K562 (cell line): ENCODE results near the gene GHITM. TPM values are rescaled to one million over a fixed set of nuclear protein-coding genes. Genes with fewer than 3 reads are reported as not detected.

Source experiments
- ATF3 ChIP-seq, 2 experiments: fragments of 450-650 bp in 1 of 2; sonication (generic) in 1 of 2; formaldehyde crosslinking in 1 of 2; IDR thresholded peaks in 1 of 2; conservative IDR thresholded peaks in 1 of 2; 2 replicates each; pipeline versions ENCODE4 v1.6.1 to v1.8.1; 2016 to 2023; ENCODE audit warnings: mild to moderate bottlenecking in 2 of 2, moderate library complexity in 2 of 2, inconsistent platforms in 1 of 2, missing genetic modification reagents in 1 of 2
- FOXM1 ChIP-seq, 2 experiments: fragments of 450-650 bp in 1 of 2; sonication (generic) in 1 of 2; formaldehyde crosslinking in 1 of 2; IDR thresholded peaks; 2 replicates each; pipeline versions ENCODE4 v1.6.1 to v1.9.0; 2017 to 2022; ENCODE audit warnings: low read depth in 2 of 2, mild to moderate bottlenecking in 2 of 2, missing genetic modification reagents in 1 of 2, moderate library complexity in 1 of 2
- JUN ChIP-seq, 2 experiments: sonication (generic) in 1 of 2; formaldehyde crosslinking in 1 of 2; IDR thresholded peaks; 2 replicates each; pipeline versions ENCODE4 v1.6.1 to v1.8.0; 2012 to 2022; ENCODE audit warnings: borderline replicate concordance in 2 of 2, mild to moderate bottlenecking in 2 of 2, improper control_type of control experiment in 1 of 2, low read depth in 1 of 2, low read length in 1 of 2, missing genetic modification reagents in 1 of 2
- MYC ChIP-seq, 2 experiments: fragments of 250-450 bp in 1 of 2; sonication (Bioruptor Pico) in 1 of 2; IDR thresholded peaks; 2 replicates each; pipeline versions ENCODE4 v1.5.1 to v1.6.1; 2012 to 2021; ENCODE audit warnings: low read depth in 2 of 2, borderline replicate concordance in 1 of 2, improper control_type of control experiment in 1 of 2, low read length in 1 of 2, mild to moderate bottlenecking in 1 of 2, moderate library complexity in 1 of 2
- PKNOX1 ChIP-seq: fragments of 450-650 bp; IDR thresholded peaks from 2 replicates; pipeline ENCODE4 v1.6.1; 2016
- RERE ChIP-seq: sonication (generic); formaldehyde crosslinking; IDR thresholded peaks from 2 replicates; pipeline ENCODE4 v1.8.0; 2023; ENCODE audit warnings: missing genetic modification reagents, mild to moderate bottlenecking, borderline replicate concordance
- ZBTB1 ChIP-seq: sonication (generic); formaldehyde crosslinking; IDR thresholded peaks from 2 replicates; pipeline ENCODE4 v1.8.1; 2023; ENCODE audit warnings: missing genetic modification reagents, low read depth, mild to moderate bottlenecking, borderline replicate concordance
- polyA plus RNA-seq, 8 experiments: library from polyadenylated mRNA; depleted of rRNA in 4 of 8; stranded (reverse) in 5 of 8; unstranded in 3 of 8; fragments of >200 nt; fragmentation: Nextera tagmentation in 2 of 8; fragmentation: Illumina TruSeq in 1 of 8; extraction: Ambion mirVana in 2 of 8; extraction: Trizol in 1 of 8; gene quantifications; 2 replicates each; pipeline versions ENCODE4 v1.2.1 to v1.2.3, GENCODE V29; 2011 to 2014; ENCODE audit warnings: inconsistent platforms in 1 of 8, missing spikeins in 1 of 8
- total RNA-seq, 7 experiments: library from RNA; depleted of rRNA in 6 of 7; stranded (reverse); fragments of >200 nt in 6 of 7; fragmentation: Illumina TruSeq in 2 of 7; extraction: Trizol in 2 of 7; gene quantifications; 2 replicates each; pipeline versions ENCODE4 v1.2.1 to v1.2.3, GENCODE V29; 2011 to 2021; ENCODE audit warnings: low replicate concordance in 1 of 7

GHITM gene
- total and polyA plus RNA-seq, 9 of the 15 experiments (the other 6 are each of a cell fraction or from before 2014, with no cell fraction given), result 322 to 1,258 (median 386) TPM

GRCh38 chr10:84118395-84119006 is 20.8 kb upstream of the GHITM start (continued):
- TF ChIP-seq FOXM1 (IDR thresholded peaks at IDR 0.05; ENCODE audit: low read depth) (peak; percentile 73; the same call in 1 of the 2 replicates), FOXM1 (CRISPR knock-in tag; IDR thresholded peaks at IDR 0.05; ENCODE audit: low read depth) (no peak), ATF3 (IDR thresholded peaks at IDR 0.05) (peak; percentile 74), ATF3 (CRISPR knock-in tag; conservative IDR thresholded peaks at IDR 0.05) (no peak), RERE (CRISPR knock-in tag) (no peak), ZBTB1 (CRISPR knock-in tag) (no peak), PKNOX1 (peak; percentile 93), MYC (IDR thresholded peaks at IDR 0.05; ENCODE audit: low read depth, low read length) (no peak), MYC (CRISPR knock-in tag; IDR thresholded peaks at IDR 0.05; ENCODE audit: borderline replicate concordance, low read depth) (no peak), JUN (IDR thresholded peaks at IDR 0.05; ENCODE audit: borderline replicate concordance, low read depth, low read length) (0 out of 2 replicates have a peak, but pooled peaks have one; percentile 14), JUN (CRISPR knock-in tag; IDR thresholded peaks at IDR 0.05; ENCODE audit: borderline replicate concordance) (no peak)
- TF ChIP-seq, all 486 proteins: peak for 30
